Stimulated activated CD8-positive, alpha-beta memory T cell treated with anti-CD3 and anti-CD28 coated beads, Interleukin-4, amount 100 ng/mL, for 24 hours (primary cell): ENCODE results near the gene NPR1.
"Not testable (repeated sequence)": the region's sequence is repeated elsewhere in the genome, so short reads cannot be mapped to it uniquely, and the experiment has no call there.

Experiments
- DNase-seq: peaks from one replicate; pipeline ENCODE4 v3.0.0-alpha.2; 2020; ENCODE audit warnings: low read depth

NPR1 gene

DNA sequence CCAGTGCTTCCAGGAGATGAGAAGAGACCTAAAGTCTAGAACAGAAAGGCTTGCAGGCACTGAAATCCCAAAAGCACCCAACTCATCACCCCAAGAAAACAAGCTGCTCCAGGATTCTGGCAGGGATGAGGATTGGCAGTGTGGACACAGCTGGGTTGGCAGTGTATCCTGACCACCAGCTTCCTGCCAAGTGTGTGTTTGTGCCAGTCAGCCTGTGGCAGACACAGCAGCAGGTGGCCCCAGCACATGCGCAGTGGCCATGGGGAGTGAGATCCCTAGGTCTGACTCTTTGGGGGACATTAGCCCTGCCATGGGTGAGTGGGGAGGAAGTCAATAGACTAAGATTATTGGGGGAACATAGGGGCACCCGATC lies 28.6 kb upstream of the NPR1 start:
- DNase-seq = no peak

DNA sequence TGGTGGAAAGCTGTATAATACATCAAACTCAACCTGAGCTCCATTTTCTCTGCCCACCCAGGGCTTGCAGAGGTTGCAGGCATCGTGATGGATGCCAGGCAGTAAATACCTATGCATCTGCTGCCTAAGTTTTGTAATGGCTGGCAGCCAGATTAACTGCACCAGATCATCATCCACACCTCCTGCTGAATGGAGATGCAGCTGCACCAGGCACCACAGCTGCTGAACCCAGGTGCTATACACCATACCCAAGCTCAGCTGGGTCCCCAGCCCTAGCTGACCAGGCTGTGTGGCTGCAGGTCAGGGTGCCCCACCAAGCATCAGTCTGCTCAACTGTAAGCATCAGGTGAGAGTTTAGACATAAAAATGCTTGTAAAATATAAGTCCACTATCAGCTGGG lies 26.7 kb upstream of the NPR1 start:
- no peak for DNase-seq

DNA sequence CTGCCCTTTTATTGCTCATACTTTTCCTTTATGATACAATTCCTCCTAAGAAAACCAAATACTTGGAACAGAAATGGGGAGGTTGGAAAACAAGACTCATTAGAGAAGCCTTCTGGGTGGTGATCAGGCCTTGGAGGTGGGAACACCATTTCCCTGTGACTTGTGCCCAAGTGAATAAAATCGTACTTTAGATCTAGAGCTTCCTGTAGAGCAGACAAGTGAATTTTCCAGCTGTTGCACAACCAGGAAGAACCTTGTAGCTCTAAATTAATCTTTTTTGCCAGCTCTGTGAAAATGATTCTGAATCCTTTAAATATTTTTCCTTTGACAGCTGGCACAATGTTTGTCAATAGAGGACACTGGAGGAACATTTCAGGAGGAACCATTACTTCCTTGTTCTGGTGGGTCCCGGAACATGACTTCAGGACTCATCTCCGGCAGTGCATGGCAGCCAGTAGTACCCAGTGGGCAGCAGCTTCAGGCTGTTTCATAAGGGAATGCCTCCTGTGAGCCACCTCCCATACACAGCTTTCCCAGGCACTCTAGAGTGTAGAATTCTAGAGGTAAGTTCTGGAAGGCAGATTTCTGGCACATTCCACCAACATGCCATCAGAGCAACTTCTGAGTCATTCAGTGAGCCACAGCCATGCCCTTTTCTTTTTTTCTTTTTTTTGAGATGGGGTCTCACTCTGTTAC lies 25.5 kb upstream of the NPR1 start:
- DNase-seq = no peak

DNA sequence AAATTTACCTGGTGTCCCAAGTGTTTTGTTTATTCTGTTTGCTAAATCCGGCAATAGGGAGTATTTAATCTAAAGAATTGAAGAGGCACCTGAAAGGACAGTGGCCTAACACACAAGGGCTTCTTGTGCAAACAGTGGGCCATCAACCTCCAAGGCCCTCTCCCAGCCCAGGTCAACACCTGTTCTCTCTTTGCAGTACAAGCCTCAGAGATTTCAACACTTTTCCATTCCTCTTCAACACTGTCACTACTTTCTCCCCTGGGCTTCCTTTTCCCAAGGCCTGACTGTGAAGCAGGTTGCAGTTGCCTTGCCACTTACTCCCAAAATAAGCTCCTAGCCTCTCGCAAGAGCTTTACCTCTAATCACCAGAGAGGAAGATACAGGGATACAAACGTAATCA lies 23.2 kb upstream of the NPR1 start:
- no peak for DNase-seq

DNA sequence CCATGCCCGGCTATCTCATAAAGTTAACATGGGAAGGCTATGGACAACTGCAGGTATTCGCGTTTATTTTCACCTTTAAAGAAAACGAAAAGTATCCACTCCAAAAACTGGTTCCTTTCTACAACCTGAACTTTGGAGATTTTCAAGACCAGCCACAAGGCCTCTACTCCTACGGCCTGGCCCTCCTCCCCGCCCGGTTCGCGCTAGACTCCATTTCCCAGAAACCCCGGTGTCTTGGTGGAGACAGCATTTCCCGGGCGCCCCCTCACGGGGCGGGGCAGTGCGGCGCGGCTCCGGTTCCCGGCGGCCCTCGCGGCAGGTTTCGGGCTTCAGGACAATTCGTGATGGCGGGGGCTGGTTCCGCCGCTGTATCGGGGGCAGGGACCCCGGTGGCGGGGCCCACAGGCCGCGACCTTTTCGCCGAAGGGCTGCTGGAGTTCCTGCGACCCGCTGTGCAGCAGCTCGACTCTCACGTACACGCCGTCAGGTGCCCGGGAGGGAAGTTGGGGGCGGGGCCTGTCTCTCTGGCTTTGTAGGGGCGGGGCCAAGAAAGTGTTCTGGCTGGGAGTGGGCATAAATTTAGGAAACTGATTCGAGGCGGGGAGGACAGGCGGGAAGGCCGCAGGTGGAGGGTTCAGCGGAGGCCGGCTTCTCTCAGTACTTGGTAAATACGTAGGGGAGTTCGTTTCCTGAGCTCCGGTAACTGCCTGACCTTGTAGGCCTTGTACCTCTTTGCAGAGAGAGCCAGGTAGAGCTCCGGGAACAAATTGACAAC lies 19.9 kb upstream of the NPR1 start, which contains the start of gene SNAPIN:
Gene SNAPIN (plus strand): TSS at position 304 of the 775 bp plus-strand sequence. CDS start 41 bp downstream, at position 345.
- peak; percentile 88 for DNase-seq

DNA sequence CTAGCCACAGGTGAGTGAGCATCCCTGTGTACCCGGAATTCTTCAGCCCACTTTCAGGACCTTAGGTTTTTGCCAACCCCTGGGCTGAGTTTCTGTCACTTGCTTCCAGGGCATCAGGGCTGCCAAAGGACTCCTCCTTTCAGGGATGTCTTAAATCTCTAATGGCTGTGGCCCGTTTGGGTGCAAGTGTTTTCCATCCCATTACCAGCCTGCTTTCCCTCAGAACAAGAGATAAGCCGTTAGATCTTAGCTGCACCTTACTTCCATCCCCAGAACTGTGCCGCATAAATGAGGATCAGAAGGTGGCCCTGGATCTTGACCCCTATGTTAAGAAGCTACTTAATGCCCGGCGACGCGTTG lies 19.3 kb upstream of the NPR1 start:
- DNase-seq = no peak

DNA sequence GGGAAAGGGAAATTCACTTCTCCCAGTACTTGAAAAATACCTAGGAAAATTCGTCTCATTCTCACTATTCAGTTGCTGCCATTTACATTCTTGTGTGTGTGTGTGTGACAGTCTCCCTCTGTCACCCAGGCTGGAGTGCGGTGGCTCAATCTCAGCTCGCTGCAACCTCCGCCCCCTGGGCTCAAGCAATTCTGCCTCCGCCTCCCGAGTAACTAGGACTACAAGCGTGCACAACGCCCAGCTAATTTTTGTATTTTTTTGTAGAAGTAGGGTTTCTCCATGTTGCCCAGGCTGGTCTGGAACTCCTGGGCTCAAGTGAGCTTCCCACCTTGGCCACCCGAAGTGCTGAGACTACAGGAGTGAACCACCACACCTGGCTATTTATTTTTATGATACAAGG lies 18.8 kb upstream of the NPR1 start:
- DNase-seq = no peak

DNA sequence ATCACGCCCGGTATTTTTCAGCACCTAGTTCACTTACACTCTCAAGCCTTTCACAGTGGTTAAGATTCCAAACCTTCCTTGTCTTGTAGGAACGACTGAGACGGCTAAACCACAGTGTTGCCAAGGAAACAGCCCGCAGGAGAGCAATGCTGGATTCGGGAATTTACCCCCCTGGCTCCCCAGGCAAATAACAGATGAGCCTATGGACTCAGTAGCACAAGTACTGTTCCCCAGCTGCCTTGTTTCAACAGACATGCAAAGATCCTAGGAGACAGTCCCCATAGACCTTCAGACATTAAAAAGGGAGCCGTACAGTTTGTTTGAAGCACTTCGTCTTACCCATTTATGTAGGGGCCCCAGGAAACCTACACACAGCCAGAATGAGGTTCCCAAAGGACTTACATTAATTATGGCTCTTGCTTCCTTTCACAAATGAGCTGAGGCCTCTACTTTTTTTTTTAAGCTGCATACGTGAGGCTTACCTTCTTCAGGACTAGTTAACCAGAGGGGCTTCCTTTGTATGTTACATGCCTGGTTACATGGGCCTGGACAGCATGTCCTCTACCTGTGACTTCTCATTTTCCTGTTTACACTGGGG lies 17.3 kb upstream of the NPR1 start:
- no peak for DNase-seq

DNA sequence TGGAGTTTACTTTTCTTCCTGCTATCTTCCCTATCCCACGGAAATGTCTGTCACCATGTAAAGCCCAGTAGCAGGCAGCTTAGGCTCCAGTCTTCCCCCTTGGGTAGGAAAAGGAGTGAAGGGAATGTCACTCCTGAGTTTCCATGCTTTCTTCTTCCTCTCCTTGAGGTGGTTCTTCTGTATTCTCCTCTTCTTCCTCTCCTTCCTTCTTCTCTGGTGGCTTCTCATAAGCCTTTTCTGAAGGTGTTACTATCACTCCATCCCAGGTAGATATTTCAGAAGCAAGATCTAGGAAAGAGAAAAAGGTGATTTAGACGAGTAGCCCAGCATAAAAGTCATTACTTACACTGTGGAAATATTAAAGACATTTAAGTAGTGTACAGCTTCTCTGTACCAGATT lies 16.2 kb upstream of the NPR1 start:
- no peak for DNase-seq

DNA sequence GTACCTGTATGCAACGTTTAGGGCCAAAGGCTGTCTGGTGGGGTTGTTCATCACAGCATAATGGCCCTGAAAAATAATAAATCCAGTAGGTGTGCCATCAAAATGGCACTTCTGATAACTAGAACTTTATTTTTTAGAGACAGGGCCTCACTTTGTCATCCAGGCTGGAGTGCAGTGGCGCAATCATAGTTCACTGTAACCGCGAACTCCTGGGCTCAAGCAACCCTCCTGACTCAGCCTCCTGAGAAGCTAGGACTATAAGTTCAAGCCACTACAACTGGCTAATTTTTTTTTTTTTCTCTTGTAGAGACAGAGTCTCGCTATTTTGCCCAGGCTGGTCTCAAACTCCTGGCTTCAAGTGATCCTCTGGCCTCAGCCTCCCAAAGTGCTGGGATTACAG lies 15.3 kb upstream of the NPR1 start:
- no peak for DNase-seq

DNA sequence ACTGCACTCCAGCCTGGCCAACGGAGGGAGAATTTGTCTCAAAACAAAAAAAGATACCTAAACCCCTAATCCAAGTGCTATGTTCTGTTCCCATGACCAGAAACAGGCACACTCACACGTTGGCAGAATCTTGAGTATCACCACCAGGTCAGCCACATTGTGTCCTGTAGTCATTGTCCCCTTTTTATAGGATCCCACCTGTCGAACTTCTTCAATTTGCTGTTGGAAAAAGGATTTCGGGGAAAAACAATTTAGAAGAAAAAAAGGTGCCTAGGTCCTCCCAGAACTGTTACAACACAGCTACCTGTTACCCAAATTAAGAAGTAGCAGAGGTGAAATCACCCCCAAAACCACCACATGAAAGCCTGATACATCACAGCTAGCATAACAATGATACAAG lies 11.0 kb upstream of the NPR1 start:
- DNase-seq = no peak

DNA sequence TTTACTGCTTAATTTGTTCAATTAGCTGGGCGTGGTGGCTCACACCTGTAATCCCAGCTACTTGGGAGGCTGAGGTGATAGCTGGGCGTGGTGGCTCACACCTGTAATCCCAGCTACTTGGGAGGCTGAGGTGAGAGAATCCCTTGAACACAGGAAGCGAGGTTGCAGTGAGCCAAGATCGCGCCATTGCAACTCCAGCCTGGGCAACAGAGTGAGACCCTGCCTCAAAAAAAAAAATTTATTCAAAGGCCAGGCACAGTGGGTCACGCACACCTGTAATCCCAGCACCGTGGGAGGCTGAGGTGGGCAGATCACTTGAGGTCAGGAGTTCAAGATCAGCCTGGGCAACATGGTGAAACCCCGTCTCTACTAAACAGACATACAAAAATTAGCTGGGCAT lies 9.8 kb upstream of the NPR1 start:
- DNase-seq = not testable (repeated sequence)

DNA sequence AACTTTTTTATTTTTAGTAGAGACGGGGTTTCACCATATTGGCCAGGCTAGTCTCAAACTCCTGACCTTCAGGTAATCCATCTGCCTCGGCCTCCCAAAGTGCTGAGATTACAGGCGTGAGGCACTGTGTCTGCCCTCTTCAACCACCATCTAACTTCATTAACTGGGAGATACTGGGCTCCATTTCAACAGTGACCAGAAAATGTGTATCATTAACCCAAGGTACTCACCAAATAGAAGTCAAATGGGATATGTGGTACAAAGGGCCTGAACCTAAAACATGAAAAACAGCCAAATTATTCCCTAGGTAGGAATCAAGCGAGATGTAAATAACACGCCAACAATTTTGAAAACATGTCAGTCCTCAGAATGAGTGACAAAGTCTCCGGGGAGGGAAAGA lies 8.9 kb upstream of the NPR1 start:
- DNase-seq = no peak

DNA sequence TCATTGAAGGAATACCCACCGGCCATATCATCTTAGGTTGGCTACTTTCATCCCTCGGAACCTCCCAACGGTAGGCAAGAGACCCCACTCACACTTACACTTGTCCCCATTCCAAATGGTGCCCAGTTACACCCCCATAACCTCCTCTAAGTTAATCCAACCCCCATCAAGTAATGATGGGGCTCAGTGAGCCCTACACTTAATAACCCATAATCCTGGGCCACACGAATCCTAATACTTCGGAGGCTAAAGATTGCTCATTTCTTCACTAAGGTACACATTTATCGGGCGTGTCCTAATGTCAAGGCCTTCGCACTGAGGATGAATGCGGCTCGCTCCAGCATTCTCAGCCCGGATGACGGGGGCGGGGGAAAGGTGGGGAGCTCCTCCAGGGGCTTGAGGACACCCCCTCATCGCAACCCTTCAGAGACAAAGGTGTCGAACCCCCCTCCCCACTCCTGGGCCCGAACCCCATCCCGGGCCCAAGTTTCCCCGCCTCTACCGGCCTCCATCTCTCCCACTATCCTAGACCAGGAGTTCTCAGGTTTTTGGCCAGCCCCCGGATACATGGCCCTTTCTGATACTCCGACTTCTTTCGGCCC lies 8.1 kb upstream of the NPR1 start:
- DNase-seq = no peak

DNA sequence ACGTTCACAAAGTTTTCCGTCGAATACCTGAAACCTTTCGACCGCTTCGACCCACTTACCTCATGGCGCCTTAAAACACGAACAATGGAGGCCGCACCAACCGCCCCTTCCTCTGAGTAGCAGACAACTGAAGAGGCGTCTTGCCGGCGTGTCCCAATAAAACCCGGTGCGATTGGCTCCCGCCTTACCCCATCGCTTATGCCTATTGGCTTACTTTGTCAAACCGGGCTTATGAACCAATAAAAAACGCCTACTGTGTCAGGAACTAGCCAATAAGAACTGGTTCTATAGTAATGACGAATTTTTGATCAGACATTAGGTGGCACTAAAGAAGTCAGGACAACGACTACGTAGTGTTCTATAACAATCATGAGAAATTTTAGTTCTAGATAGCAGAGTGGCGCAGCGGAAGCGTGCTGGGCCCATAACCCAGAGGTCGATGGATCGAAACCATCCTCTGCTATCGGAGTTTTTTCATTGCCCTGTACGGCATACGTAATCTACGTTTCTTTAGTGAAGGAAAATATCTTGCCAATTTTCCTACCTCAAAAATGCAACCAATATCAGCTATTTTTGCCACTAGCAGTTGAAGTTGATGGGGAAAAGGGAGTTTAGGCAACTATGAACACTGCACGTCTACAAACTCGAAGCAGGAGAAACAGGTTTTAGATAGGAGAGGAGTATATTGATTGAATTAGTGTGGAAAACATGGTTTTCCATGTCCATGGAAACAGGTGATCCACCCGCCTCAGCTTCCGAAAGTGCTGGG lies 7.4 kb upstream of the NPR1 start, which contains the start of gene ILF2:
Gene ILF2 (minus strand): TSS at position 135 of the 769 bp plus-strand sequence. CDS start 71 bp downstream, at position 64.
- peak; percentile 90 for DNase-seq

DNA sequence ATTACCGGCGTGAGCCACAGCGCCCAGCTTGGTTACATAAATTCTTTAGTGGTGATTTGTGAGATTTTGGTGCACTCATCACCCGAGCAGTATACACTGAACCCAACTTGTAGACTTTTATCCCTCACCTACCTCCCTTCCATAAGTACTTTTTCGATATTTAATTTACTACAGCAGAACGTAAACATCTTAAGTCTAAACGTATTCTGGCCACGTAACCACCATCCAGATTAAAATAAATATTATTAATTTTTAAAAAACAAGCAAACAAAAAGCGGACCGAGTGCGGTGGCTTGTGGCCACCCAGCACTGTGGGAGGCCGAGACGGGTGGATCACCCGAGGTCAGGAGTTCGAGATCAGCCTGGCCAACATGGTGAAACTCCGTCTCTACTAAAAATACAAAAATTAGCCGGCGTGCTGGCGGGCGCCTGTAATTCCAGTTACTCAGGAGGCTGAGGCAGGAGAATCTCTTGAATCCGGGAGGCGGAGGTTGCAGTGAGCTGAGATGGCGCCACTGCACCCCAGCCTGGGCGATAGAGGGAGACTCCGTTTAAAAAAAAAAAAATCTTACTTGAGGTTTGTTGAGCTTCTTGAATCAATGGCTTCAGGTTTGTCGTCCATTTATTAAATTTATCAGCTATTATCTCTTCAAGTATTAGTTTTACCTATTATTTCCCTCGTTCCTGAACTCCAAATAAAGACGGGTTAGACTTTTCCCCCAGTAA lies 6.7 kb upstream of the NPR1 start:
- DNase-seq = peak; percentile 27

DNA sequence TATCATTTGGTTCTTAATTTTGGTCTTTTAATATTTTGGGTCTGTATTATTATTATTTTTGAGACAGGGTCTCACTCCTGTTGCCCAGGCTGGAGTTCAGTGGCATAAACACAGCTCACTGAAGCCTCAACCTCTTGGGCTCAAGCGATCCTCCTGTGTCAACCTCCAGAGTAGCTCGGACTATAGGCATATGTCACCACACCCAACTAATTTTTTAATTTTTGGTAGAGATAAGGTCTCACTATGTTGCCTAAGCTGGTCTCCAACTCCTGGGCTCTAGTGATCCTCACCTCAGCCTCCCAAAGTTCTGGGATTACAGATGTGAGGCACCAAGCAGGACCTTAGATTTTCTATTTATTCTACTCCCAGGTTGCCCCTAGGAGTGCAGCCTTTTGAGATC lies 5.0 kb upstream of the NPR1 start:
- DNase-seq = no peak

DNA sequence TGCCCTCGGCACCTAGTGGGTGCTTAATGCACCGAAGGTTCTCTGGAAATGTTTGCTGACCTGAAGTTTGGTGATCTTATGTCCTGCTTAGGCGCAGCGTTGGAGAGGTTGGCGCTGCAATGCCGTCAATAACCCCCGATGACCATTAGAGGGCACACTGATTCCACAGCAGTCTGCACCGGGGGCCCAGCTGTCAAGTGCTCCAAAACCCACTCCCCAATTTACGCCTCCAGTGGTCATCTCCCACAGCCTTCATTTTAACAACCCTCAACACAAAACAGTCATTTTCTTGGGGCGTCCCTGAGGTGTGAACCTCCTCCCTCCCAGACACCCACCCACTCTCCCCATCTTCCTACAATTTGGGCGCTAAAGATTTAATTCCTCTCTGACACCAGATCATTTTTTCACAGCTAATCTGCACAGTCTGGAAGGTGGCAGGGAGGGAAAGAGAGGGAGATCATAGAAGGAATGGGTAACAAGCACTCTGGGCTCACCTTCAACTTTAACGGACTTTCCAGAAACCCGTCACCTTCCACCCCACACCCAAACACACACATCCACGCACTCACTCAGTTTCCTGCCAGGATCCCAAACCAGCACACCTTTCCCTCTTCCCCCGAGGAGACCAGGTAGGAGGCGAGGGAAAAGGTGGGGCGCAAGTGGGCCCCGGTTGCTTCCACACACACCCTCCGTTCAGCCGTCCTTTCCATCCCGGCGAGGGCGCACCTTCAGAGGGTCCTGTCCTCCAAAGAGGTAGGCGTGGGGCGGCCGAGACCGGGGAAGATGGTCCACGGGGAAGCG lies 570 bp upstream of the NPR1 start:
- peak; percentile 29 for DNase-seq

DNA sequence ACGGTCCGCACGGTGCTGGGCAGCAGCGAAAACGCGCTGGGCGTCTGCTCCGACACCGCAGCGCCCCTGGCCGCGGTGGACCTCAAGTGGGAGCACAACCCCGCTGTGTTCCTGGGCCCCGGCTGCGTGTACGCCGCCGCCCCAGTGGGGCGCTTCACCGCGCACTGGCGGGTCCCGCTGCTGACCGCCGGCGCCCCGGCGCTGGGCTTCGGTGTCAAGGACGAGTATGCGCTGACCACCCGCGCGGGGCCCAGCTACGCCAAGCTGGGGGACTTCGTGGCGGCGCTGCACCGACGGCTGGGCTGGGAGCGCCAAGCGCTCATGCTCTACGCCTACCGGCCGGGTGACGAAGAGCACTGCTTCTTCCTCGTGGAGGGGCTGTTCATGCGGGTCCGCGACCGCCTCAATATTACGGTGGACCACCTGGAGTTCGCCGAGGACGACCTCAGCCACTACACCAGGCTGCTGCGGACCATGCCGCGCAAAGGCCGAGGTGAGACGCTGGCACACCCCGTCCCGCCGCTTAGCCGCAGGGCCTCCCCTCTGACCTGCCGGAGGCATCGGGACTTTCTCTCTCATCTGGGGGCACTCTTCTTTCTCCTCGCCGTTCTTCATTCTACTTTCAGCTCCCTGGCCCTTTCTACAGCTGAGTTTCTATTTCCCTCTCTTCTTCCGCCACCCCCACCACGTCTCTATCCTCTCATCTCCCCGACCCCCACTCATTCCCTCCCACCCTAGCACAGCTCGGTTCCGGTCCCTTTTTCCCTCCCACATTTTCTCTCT lies 1.0 kb downstream of the NPR1 start:
- no peak for DNase-seq

DNA sequence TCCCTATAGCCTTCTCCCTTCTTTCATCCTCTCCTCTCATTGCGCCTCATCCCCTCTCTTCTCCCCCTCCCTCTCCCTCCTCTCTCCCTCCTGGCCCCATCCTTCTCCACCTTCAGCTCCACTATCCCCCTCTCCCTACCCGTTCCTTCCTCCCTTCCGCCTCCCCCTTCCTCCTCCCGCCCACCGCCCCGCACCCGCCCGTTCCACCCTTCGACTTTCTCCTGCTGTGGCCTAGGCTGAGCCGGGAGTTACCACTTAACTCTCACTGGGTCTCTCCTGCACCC lies 1.6 kb downstream of the NPR1 start:
- no peak for DNase-seq
